Trophoblast cell (in vitro differentiated cells and primary cell): Measurements from ENCODE around the gene PDF.

ENCODE experiments used
- DNase-seq, 2 donors: peaks; one replicate each; pipeline ENCODE4 v3.0.0-alpha.2; 2016
- H2AFZ ChIP-seq: 2 replicates; pipeline ENCODE4 v1.6.1; 2013; ENCODE audit warnings: low read length, moderate library complexity, mild to moderate bottlenecking; ENCODE audit not compliant: insufficient read depth, poor library complexity
- H2AK5ac ChIP-seq: 2 replicates; pipeline ENCODE4 v1.6.1; 2013; ENCODE audit warnings: mild to moderate bottlenecking, low read length
- H2BK120ac ChIP-seq: 2 replicates; pipeline ENCODE4 v1.6.1; 2013; ENCODE audit warnings: low read length, mild to moderate bottlenecking, moderate library complexity; ENCODE audit not compliant: insufficient read depth, poor library complexity
- H2BK12ac ChIP-seq: 2 replicates; pipeline ENCODE4 v1.6.1; 2013; ENCODE audit warnings: mild to moderate bottlenecking, low read length, moderate library complexity
- H2BK5ac ChIP-seq: 2 replicates; pipeline ENCODE4 v1.6.1; 2013; ENCODE audit warnings: low read length, low read depth, moderate library complexity, mild to moderate bottlenecking; ENCODE audit not compliant: poor library complexity
- H3K14ac ChIP-seq: 2 replicates; pipeline ENCODE4 v1.6.1; 2013; ENCODE audit warnings: mild to moderate bottlenecking, low read length
- H3K18ac ChIP-seq: 2 replicates; pipeline ENCODE4 v1.6.1; 2013; ENCODE audit warnings: mild to moderate bottlenecking, low read length
- H3K23ac ChIP-seq: 2 replicates; pipeline ENCODE4 v1.6.1; 2013; ENCODE audit warnings: low read length
- H3K27ac ChIP-seq: 2 replicates; pipeline ENCODE4 v1.5.1; 2013; ENCODE audit warnings: low read depth, mild to moderate bottlenecking, inconsistent platforms, low read length, moderate library complexity
- H3K27me3 ChIP-seq: 2 replicates; pipeline ENCODE4 v1.6.1; 2013; ENCODE audit warnings: inconsistent platforms, mild to moderate bottlenecking, low read length, moderate library complexity; ENCODE audit not compliant: insufficient read depth
- H3K36me3 ChIP-seq, 2 experiments: 1 replicate in 1 of 2; 2 replicates in 1 of 2; pipeline ENCODE4 v1.6.1; 2013; ENCODE audit warnings: low read length in 2 of 2, mild to moderate bottlenecking in 2 of 2, moderate library complexity in 1 of 2; ENCODE audit not compliant: insufficient read depth in 2 of 2, control insufficient read depth in 1 of 2
- H3K4ac ChIP-seq: 2 replicates; pipeline ENCODE4 v1.6.1; 2013; ENCODE audit warnings: low read depth, mild to moderate bottlenecking, low read length, moderate library complexity
- H3K4me1 ChIP-seq, 2 experiments: 1 replicate in 1 of 2; 2 replicates in 1 of 2; pipeline ENCODE4 v1.6.1; 2013; ENCODE audit warnings: low read length in 2 of 2, mild to moderate bottlenecking in 2 of 2, moderate library complexity in 1 of 2; ENCODE audit not compliant: insufficient read depth in 2 of 2, control insufficient read depth in 1 of 2
- H3K4me2 ChIP-seq: 2 replicates; pipeline ENCODE4 v1.6.1; 2013; ENCODE audit warnings: inconsistent platforms, mild to moderate bottlenecking, low read length, moderate library complexity
- H3K4me3 ChIP-seq: 2 replicates; pipeline ENCODE4 v1.5.1; 2013; ENCODE audit warnings: mild to moderate bottlenecking, low read depth, low read length, inconsistent platforms
- H3K79me1 ChIP-seq: one replicate; pipeline ENCODE4 v1.6.1; 2013; ENCODE audit warnings: low read length
- H3K79me2 ChIP-seq: 2 replicates; pipeline ENCODE4 v1.6.1; 2013; ENCODE audit warnings: low read length, mild to moderate bottlenecking; ENCODE audit not compliant: control insufficient read depth, insufficient read depth, poor library complexity
- H3K9ac ChIP-seq: 2 replicates; pipeline ENCODE4 v1.6.1; 2013; ENCODE audit warnings: mild to moderate bottlenecking, low read length
- H3K9me3 ChIP-seq: 2 replicates; pipeline ENCODE4 v1.6.1; 2013; ENCODE audit warnings: low read depth, mild to moderate bottlenecking, control low read depth, inconsistent platforms, low read length; ENCODE audit not compliant: insufficient read depth
- H4K12ac ChIP-seq: 2 replicates; pipeline ENCODE4 v1.6.1; 2013; ENCODE audit warnings: low read depth, mild to moderate bottlenecking, low read length, moderate library complexity
- H4K8ac ChIP-seq: 2 replicates; pipeline ENCODE4 v1.6.1; 2013; ENCODE audit warnings: low read depth, mild to moderate bottlenecking, low read length, moderate library complexity
- H4K91ac ChIP-seq: one replicate; pipeline ENCODE4 v1.6.1; 2013; ENCODE audit warnings: low read depth, mild to moderate bottlenecking, low read length, moderate library complexity
- WGBS: extraction: QIAGEN DNeasy Blood & Tissue Kit; methylation state at CpG from one replicate; pipeline ENCODE4 v1.1.7; 2013; ENCODE audit warnings: missing lambda C conversion rate; ENCODE audit not compliant: insufficient read length, insufficient coverage; ENCODE audit errors: extremely low coverage; 5-methylcytosine and 5-hydroxymethylcytosine counted together

Gene PDF

DNA sequence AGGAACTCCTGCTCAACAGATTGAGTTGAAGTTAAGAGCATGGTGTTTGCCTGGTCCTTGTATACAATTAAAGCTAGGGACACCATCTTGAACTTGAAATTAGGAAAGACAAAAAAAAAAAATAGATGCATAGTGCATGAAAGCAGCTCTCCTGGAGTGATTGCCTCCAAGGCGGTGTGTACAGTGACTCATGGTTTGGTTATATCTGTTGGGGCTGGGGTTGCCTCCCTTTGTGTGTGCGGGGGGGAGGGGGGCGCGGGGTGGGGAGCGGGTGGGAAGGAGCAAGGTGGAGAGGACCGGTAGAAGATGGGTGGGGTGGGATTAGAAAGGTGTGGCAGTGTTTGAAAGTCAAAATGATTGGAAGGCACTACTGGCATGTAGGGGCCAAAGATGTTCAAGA, 17.8 kb upstream of the PDF start:
- no peak overlapping the region for H3K23ac ChIP-seq
- no peak overlapping the region for H2AFZ ChIP-seq
- peaks cover 3 to 11% of the 10 kb centered on the region in 2 experiments for H3K36me3 ChIP-seq
- no peak overlapping the region for H2BK12ac ChIP-seq
- H4K91ac ChIP-seq: no peak overlapping the region
- H3K9ac ChIP-seq: no peak overlapping the region
- H3K79me1 ChIP-seq: no peaks in the 10 kb centered on the region
- no peaks in the 10 kb centered on the region for H3K9me3 ChIP-seq
- H3K4me1 ChIP-seq: no peaks in the 10 kb centered on the region
- no peak overlapping the region for H3K14ac ChIP-seq
- no peak overlapping the region for H3K27ac ChIP-seq
- no peak overlapping the region for H3K4me2 ChIP-seq
- no peak overlapping the region for H3K4ac ChIP-seq
- no peak overlapping the region for H3K4me3 ChIP-seq
- H4K12ac ChIP-seq: no peak overlapping the region
- WGBS: no CpG with 5 or more reads among the region's 6 CpGs
- no peak overlapping the region for H4K8ac ChIP-seq
- DNase-seq: no peak
- no peaks in the 10 kb centered on the region for H3K79me2 ChIP-seq
- no peak overlapping the region for H2AK5ac ChIP-seq
- no peak overlapping the region for H2BK120ac ChIP-seq
- no peaks in the 10 kb centered on the region for H3K27me3 ChIP-seq
- no peak overlapping the region for H3K18ac ChIP-seq
- no peak overlapping the region for H2BK5ac ChIP-seq

DNA sequence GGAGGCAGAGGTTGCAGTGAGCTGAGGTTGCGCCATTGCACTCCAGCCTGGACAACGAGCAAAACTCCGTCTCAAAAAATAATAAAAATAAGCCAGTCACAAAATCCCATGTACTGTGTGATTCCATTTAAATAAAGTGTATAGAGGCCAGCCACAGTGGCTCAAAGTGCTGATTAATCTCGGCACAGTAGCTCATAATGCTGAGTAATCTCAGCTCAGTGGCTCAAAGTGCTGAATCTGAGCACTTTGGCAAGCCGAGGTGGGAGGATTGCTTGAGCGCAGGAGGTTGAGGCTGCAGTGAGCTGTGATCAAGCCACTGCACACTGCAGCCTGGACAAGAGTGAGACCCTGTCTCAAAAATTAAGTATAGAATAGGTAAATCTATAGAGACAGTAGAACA, 16.3 kb upstream of the PDF start:
- Histone ChIP-seq H3K18ac (no peak overlapping the region), H4K8ac (no peak overlapping the region), H3K4me3 (no peak overlapping the region), H2BK120ac (no peak overlapping the region), H2AFZ (no peak overlapping the region), H2AK5ac (no peak overlapping the region), H3K79me1 (no peaks in the 10 kb centered on the region), H3K27ac (no peak overlapping the region), H3K9ac (no peak overlapping the region), H4K91ac (no peak overlapping the region), H3K4ac (no peak overlapping the region), H3K9me3 (no peaks in the 10 kb centered on the region), H3K36me3 (peaks cover 3 to 13% of the 10 kb centered on the region in 2 experiments), H3K4me1 (no peaks in the 10 kb centered on the region), H3K27me3 (no peaks in the 10 kb centered on the region), H3K4me2 (no peak overlapping the region), H3K79me2 (no peaks in the 10 kb centered on the region), H2BK5ac (no peak overlapping the region), H3K14ac (no peak overlapping the region), H3K23ac (no peak overlapping the region), H2BK12ac (no peak overlapping the region), H4K12ac (no peak overlapping the region)
- WGBS: no CpG with 5 or more reads among the region's 6 CpGs
- no peak for DNase-seq

DNA sequence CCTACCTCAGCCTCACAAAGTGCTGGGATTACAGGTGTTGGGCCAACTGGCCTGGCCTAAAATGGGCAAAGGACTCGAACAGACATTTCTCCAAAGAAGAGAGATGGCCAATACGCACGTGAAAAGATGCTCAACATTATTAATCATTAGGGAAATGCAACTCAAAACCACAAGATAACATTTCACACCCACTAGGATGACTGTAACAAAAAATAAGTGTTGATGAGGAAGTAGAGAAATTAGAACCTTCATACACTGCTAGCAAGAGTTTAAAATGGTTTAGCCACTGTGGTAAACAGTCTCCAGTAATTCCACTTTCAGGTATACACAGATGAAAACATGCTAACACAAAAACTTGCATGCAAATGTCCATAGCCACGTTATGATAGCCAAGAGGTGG, 15.5 kb upstream of the PDF start:
- Histone ChIP-seq H3K4ac (no peak overlapping the region), H3K4me3 (no peak overlapping the region), H3K27ac (no peak overlapping the region), H3K79me1 (no peaks in the 10 kb centered on the region), H3K36me3 (peaks cover 3 to 17% of the 10 kb centered on the region in 2 experiments), H2BK120ac (no peak overlapping the region), H2AK5ac (no peak overlapping the region), H4K8ac (no peak overlapping the region), H3K18ac (no peak overlapping the region), H2AFZ (no peak overlapping the region), H3K23ac (no peak overlapping the region), H3K14ac (no peak overlapping the region), H4K12ac (no peak overlapping the region), H3K9me3 (no peaks in the 10 kb centered on the region), H3K27me3 (no peaks in the 10 kb centered on the region), H2BK5ac (no peak overlapping the region), H3K9ac (no peak overlapping the region), H3K4me1 (no peaks in the 10 kb centered on the region), H3K79me2 (no peaks in the 10 kb centered on the region), H3K4me2 (no peak overlapping the region), H2BK12ac (no peak overlapping the region), H4K91ac (no peak overlapping the region)
- no peak for DNase-seq
- no CpG with 5 or more reads among the region's 4 CpGs for WGBS

DNA sequence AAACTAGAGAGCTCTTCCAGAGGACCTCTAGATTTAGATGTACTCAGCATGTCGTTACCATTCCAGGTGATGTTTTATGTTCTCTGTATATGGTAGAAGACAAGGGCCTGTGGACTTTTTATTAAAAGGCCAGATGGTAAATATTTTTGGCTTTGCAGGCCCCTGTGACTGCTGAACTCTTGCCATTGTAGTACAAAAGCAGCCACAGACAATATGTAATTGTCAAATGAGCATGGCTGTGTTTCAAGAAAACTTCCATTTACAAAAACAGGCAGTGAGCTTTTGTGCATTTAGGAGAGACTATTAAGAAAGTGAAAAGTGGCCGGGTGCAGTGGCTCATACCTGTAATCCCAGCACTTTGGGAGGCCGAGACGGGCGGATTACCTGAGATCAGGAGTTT, 13.8 kb upstream of the PDF start:
- Histone ChIP-seq H3K79me2 (peaks cover 8% of the 10 kb centered on the region), H3K23ac (no peak overlapping the region), H2BK12ac (no peak overlapping the region), H3K4ac (no peak overlapping the region), H3K27me3 (no peaks in the 10 kb centered on the region), H3K9ac (no peak overlapping the region), H2BK120ac (no peak overlapping the region), H3K4me2 (no peak overlapping the region), H3K14ac (no peak overlapping the region), H3K4me1 (peaks cover 2 to 4% of the 10 kb centered on the region in 2 experiments), H3K4me3 (no peak overlapping the region), H4K12ac (no peak overlapping the region), H3K79me1 (peaks cover 6% of the 10 kb centered on the region), H2BK5ac (no peak overlapping the region), H4K91ac (no peak overlapping the region), H2AK5ac (no peak overlapping the region), H2AFZ (no peak overlapping the region), H3K27ac (no peak overlapping the region), H3K9me3 (no peaks in the 10 kb centered on the region), H3K18ac (no peak overlapping the region), H4K8ac (no peak overlapping the region), H3K36me3 (peaks cover 3 to 12% of the 10 kb centered on the region in 2 experiments)
- no peak for DNase-seq
- WGBS: no CpG with 5 or more reads among the region's 5 CpGs
